RWPE1 (cell line): ENCODE data around the gene RFESD.

ENCODE experiments used
- CTCF ChIA-PET: fragments of 350-600 bp; sonication (Branson Sonifier 250); formaldehyde crosslinking; extraction: SDS; loops from one replicate; lab custom pipeline; 2021; lab: Yijun Ruan, JAX
- POLR2A ChIA-PET: fragments of 400-600 bp; formaldehyde crosslinking; extraction: SDS; loops from one replicate; lab custom pipeline; 2020; ENCODE audit warnings: antibody characterized with exemption; ENCODE audit not compliant: low non-redundant PET; lab: Yijun Ruan, JAX
- DNase-seq: peaks from one replicate; pipeline ENCODE4 v3.0.0; 2012; ENCODE audit warnings: low spot score
- H3K27ac ChIP-seq: fragments of 450-650 bp; 2 replicates; pipeline ENCODE4 v1.5.1; 2017
- CTCF ChIP-seq: fragments of 450-650 bp; conservative IDR thresholded peaks from 2 replicates; pipeline ENCODE4 v1.5.1; 2017; ENCODE audit warnings: low read depth, mild to moderate bottlenecking

The RFESD gene

GRCh38 chr5:95667061-95667618 is 20.6 kb downstream of the RFESD start:
- no peak for TF ChIP-seq CTCF
- POLR2A ChIA-PET = no interaction called here
- CTCF ChIA-PET = no interaction called here
- no peak for DNase-seq
- no peak overlapping the region for H3K27ac ChIP-seq

- TF ChIP-seq CTCF = no peak
- H3K27ac ChIP-seq = no peak overlapping the region
- ChIA-PET CTCF (no interaction called here), POLR2A (no interaction called here)
- no peak for DNase-seq
Observed at GRCh38 chr5:95667678-95668077, 21.1 kb downstream of the RFESD start.

DNA sequence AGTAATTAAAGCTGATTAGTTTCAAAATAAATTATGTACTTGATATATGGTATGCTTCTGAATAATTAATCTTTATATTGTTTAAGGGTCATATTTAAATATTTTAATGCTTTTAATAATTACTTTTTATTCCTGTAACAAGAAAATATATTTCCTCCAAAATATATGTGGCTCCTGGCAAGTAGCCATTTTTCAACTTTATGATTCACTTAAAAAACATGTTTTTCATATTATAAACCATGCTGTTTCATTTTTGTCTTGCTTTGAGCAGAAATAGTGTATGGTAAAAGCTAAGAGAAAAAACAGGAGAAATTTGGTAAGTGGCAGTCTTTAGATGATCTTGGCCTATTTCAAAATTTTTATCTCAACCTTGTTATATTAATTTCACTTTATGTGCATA is 21.6 kb downstream of the RFESD start:
- TF ChIP-seq CTCF = no peak
- DNase-seq = no peak
- no peak overlapping the region for H3K27ac ChIP-seq
- ChIA-PET POLR2A (no interaction called here), CTCF (interaction anchor here (0.6 kb wide), 1 partner anchor 33 kb away, joined by 3 read pairs; no protein-coding TSS in a partner anchor)

- no peak overlapping the region for H3K27ac ChIP-seq
- CTCF ChIA-PET = interaction anchor here (1.0 to 3.3 kb wide), 2 partner anchors 36 to 113 kb away, joined by 7 to 20 read pairs; no protein-coding TSS in a partner anchor
- POLR2A ChIA-PET = no interaction called here
- TF ChIP-seq CTCF = no peak
- DNase-seq = no peak
Observed at GRCh38 chr5:95668728-95669127, 22.2 kb downstream of the RFESD start.

GRCh38 chr5:95669540-95669939 is 23.0 kb downstream of the RFESD start:
- no peak for DNase-seq
- ChIA-PET POLR2A (no interaction called here), CTCF (interaction anchor here (1.0 to 3.3 kb wide), 3 partner anchors 35 to 177 kb away, joined by 3 to 20 read pairs (median 7); no protein-coding TSS in a partner anchor)
- TF ChIP-seq CTCF = no peak
- H3K27ac ChIP-seq = no peak overlapping the region

DNA sequence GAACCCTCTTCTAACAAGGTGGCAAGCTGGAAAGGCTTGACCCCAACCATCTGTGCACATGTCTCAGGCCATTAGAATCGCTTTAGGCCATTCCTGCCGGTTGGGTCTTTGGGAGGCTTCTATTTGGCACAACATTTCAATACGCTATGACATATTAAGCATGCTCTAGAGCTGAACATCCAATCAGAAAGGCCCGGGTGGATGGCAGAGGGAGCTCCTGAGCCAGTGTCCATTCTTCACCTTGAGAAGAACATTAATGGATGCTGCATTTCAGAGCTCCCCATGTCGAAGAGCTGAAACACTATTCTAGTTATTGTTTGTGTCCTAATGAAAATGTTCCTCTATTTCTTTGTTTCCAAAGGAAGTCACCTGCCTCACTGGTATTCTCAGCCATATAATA is 23.4 kb downstream of the RFESD start:
- ChIA-PET CTCF (interaction anchor here (1.0 to 3.3 kb wide), 2 partner anchors 111 to 177 kb away, joined by 3 to 20 read pairs; no protein-coding TSS in a partner anchor), POLR2A (no interaction called here)
- TF ChIP-seq CTCF = no peak
- no peak for DNase-seq
- no peak overlapping the region for H3K27ac ChIP-seq
